ENCODE data around the gene RPAP2.

DNA sequence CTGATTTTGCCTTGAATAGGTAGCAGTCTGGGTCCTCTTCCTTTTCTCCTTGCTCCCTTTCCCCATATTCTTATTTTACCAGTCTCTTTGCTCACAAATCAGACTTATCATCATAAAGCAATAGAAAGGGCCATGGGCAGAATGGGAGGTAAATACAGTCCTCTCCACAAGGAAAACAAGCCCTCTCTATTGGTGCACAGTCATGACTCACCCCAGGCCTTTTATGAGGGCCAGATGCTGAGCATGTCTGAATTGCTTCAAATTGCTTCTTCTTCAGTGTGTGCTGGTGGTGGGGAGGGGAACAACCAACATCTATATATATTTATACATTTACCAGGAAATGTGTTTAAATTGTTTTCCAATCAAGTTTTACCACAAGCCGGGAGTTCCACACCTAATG lies 112.7 kb downstream of the RPAP2 start:
- TF ChIP-seq POLR2A (IDR thresholded peaks at IDR 0.05; ENCODE audit: low read depth, low read length) (no peak), POLR2AphosphoS5 (IDR thresholded peaks at IDR 0.05; ENCODE audit: low read depth, low read length) (no peak)

Data from GM12892 (cell line).